Measurements from ENCODE around the gene CD200. TPM values are rescaled to one million over a fixed set of nuclear protein-coding genes. Genes with fewer than 3 reads are reported as not detected.

The CD200 gene
- total RNA-seq, 1 experiment from 2014 or later: not detected

GRCh38 chr3:112353365-112353764, 20.4 kb downstream of the CD200 start:
- no peaks in the 10 kb centered on the region for H3K27me3 ChIP-seq (ENCODE audit: control insufficient read depth, insufficient read depth, low read length)
- intact Hi-C loops (cut with micrococcal nuclease; ENCODE audit: unreplicated experiment): no loop called here
- no peak overlapping the region for H3K4me3 ChIP-seq (ENCODE audit: low read depth in 2 of 2, low read length in 2 of 2)
- ChIA-PET POLR2A (no interaction called here), CTCF (no interaction called here)
- H3K36me3 ChIP-seq (ENCODE audit: control insufficient read depth, insufficient read depth, low read length): no peaks in the 10 kb centered on the region
- no peak overlapping the region for H3K27ac ChIP-seq (ENCODE audit: low read length)
- ATAC-seq (no peak), DNase-seq (ENCODE audit: low read depth, low spot score) (no peak)
- H3K9me3 ChIP-seq (ENCODE audit: control insufficient read depth, insufficient read depth, low read depth, low read length): no peaks in the 10 kb centered on the region; the same call in 1 of the 2 replicates
- H3K4me1 ChIP-seq (ENCODE audit: control insufficient read depth, insufficient read depth, low read length): no peaks in the 10 kb centered on the region
- in situ Hi-C loops (cut with HindIII; ENCODE audit: low pct_unique_long_range_greater_than_20kb, low sequenced_read_pairs): no loop called here
- TF ChIP-seq TCF7L2 (IDR thresholded peaks at IDR 0.05; ENCODE audit: low read depth, low read length): no peak
- TF ChIP-seq, protein P1, sequence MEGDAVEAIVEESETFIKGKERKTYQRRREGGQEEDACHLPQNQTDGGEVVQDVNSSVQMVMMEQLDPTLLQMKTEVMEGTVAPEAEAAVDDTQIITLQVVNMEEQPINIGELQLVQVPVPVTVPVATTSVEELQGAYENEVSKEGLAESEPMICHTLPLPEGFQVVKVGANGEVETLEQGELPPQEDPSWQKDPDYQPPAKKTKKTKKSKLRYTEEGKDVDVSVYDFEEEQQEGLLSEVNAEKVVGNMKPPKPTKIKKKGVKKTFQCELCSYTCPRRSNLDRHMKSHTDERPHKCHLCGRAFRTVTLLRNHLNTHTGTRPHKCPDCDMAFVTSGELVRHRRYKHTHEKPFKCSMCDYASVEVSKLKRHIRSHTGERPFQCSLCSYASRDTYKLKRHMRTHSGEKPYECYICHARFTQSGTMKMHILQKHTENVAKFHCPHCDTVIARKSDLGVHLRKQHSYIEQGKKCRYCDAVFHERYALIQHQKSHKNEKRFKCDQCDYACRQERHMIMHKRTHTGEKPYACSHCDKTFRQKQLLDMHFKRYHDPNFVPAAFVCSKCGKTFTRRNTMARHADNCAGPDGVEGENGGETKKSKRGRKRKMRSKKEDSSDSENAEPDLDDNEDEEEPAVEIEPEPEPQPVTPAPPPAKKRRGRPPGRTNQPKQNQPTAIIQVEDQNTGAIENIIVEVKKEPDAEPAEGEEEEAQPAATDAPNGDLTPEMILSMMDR (IDR thresholded peaks at IDR 0.05): no peak
- TF ChIP-seq POLR2AphosphoS5 (IDR thresholded peaks at IDR 0.05; ENCODE audit: low read depth, low read length): no peak
- TF ChIP-seq REST (IDR thresholded peaks at IDR 0.05; ENCODE audit: insufficient read depth in 1 of 2, low read depth in 2 of 2, low read length in 1 of 2): no peak
- TF ChIP-seq SIN3A (IDR thresholded peaks at IDR 0.05; ENCODE audit: borderline replicate concordance, insufficient read depth, low read depth, low read length): no peak
- no TSS peak for BruUV-seq (replicated peaks)

- ChIA-PET CTCF (no interaction called here), POLR2A (no interaction called here)
- DNase-seq (ENCODE audit: low read depth, low spot score) (no peak), ATAC-seq (no peak)
- no peak overlapping the region for H3K27ac ChIP-seq (ENCODE audit: low read length)
- in situ Hi-C loops (cut with HindIII; ENCODE audit: low pct_unique_long_range_greater_than_20kb, low sequenced_read_pairs) (no loop called here), intact Hi-C loops (cut with micrococcal nuclease; ENCODE audit: unreplicated experiment) (no loop called here)
- no peak overlapping the region for H3K4me3 ChIP-seq (ENCODE audit: low read depth in 2 of 2, low read length in 2 of 2)
- H3K27me3 ChIP-seq (ENCODE audit: control insufficient read depth, insufficient read depth, low read length): no peaks in the 10 kb centered on the region
- no peaks in the 10 kb centered on the region for H3K4me1 ChIP-seq (ENCODE audit: control insufficient read depth, insufficient read depth, low read length)
- TF ChIP-seq POLR2AphosphoS5 (IDR thresholded peaks at IDR 0.05; ENCODE audit: low read depth, low read length) (no peak), SIN3A (IDR thresholded peaks at IDR 0.05; ENCODE audit: borderline replicate concordance, insufficient read depth, low read depth, low read length) (no peak), REST (IDR thresholded peaks at IDR 0.05; ENCODE audit: insufficient read depth in 1 of 2, low read depth in 2 of 2, low read length in 1 of 2) (no peak), TCF7L2 (IDR thresholded peaks at IDR 0.05; ENCODE audit: low read depth, low read length) (no peak)
- TF ChIP-seq, protein P1 (IDR thresholded peaks at IDR 0.05): no peak
- no peaks in the 10 kb centered on the region for H3K36me3 ChIP-seq (ENCODE audit: control insufficient read depth, insufficient read depth, low read length)
- H3K9me3 ChIP-seq (ENCODE audit: control insufficient read depth, insufficient read depth, low read depth, low read length): no peaks in the 10 kb centered on the region; the same call in 1 of the 2 replicates
- BruUV-seq (replicated peaks): no TSS peak
Observed at GRCh38 chr3:112354642-112355306, 21.8 kb downstream of the CD200 start.
